ENCODE measurements around the gene ZP1. TPM values are rescaled to one million over a fixed set of nuclear protein-coding genes. Genes with fewer than 3 reads are reported as not detected.

Gene ZP1
- total RNA-seq, 1 experiment from 2014 or later, result not detected

GRCh38 chr11:60921777-60922335 is 54.5 kb downstream of the ZP1 start:
- H3K4me3 Mint-ChIP-seq (ENCODE audit: unreplicated experiment), result no peak overlapping the region
- peaks cover 29% of the 10 kb centered on the region for H3K36me3 Mint-ChIP-seq (ENCODE audit: insufficient read depth, unreplicated experiment)
- no peaks in the 10 kb centered on the region for H3K9me3 Mint-ChIP-seq (ENCODE audit: unreplicated experiment)
- Histone ChIP-seq H3K9me3 (no peaks in the 10 kb centered on the region), H3K4me3 (ENCODE audit: low read depth, low read length) (no peak overlapping the region), H3K4me1 (peaks cover 28% of the 10 kb centered on the region), H3K36me3 (ENCODE audit: control insufficient read depth, insufficient read depth, low read length) (no peaks in the 10 kb centered on the region), H3K27me3 (replicated peaks; ENCODE audit: control insufficient read depth, insufficient read depth, low read length) (no peaks in the 10 kb centered on the region)
- ChIA-PET POLR2A (no interaction called here), CTCF (interaction anchor here (0.5 kb wide), 2 partner anchors 135 to 1097 kb away, joined by 3 to 4 read pairs; no protein-coding TSS in a partner anchor)
- no peak for TF ChIP-seq CTCF (IDR thresholded peaks at IDR 0.05; ENCODE audit: insufficient read depth in 1 of 2, low read depth in 1 of 2, low read length in 1 of 2, severe bottlenecking in 1 of 2, unreplicated experiment in 1 of 2)
- H3K27ac Mint-ChIP-seq (ENCODE audit: unreplicated experiment), result no peak overlapping the region
- intact Hi-C loops (cut with micrococcal nuclease; ENCODE audit: unreplicated experiment), result no loop called here
- no peak for DNase-seq
- no peaks in the 10 kb centered on the region for H3K27me3 Mint-ChIP-seq (ENCODE audit: insufficient read depth, unreplicated experiment)
- no TSS peak for BruUV-seq (replicated peaks)
- H3K4me1 Mint-ChIP-seq (ENCODE audit: low read depth, unreplicated experiment), result peaks cover 13% of the 10 kb centered on the region

- H3K27ac Mint-ChIP-seq (ENCODE audit: unreplicated experiment), result no peak overlapping the region
- Histone ChIP-seq H3K4me1 (peaks cover 26% of the 10 kb centered on the region), H3K9me3 (no peaks in the 10 kb centered on the region), H3K27me3 (replicated peaks; ENCODE audit: control insufficient read depth, insufficient read depth, low read length) (no peaks in the 10 kb centered on the region), H3K4me3 (ENCODE audit: low read depth, low read length) (no peak overlapping the region), H3K36me3 (ENCODE audit: control insufficient read depth, insufficient read depth, low read length) (no peaks in the 10 kb centered on the region)
- no TSS peak for BruUV-seq (replicated peaks)
- POLR2A ChIA-PET, result no interaction called here
- CTCF ChIA-PET, result no interaction called here
- H3K9me3 Mint-ChIP-seq (ENCODE audit: unreplicated experiment), result no peaks in the 10 kb centered on the region
- peaks cover 13% of the 10 kb centered on the region for H3K4me1 Mint-ChIP-seq (ENCODE audit: low read depth, unreplicated experiment)
- no peak for TF ChIP-seq CTCF (IDR thresholded peaks at IDR 0.05; ENCODE audit: insufficient read depth in 1 of 2, low read depth in 1 of 2, low read length in 1 of 2, severe bottlenecking in 1 of 2, unreplicated experiment in 1 of 2)
- H3K36me3 Mint-ChIP-seq (ENCODE audit: insufficient read depth, unreplicated experiment), result peaks cover 29% of the 10 kb centered on the region
- intact Hi-C loops (cut with micrococcal nuclease; ENCODE audit: unreplicated experiment), result no loop called here
- no peak overlapping the region for H3K4me3 Mint-ChIP-seq (ENCODE audit: unreplicated experiment)
- no peaks in the 10 kb centered on the region for H3K27me3 Mint-ChIP-seq (ENCODE audit: insufficient read depth, unreplicated experiment)
- DNase-seq, result peak in 1 of 2 experiments; percentile 28
Measured at GRCh38 chr11:60922906-60923305, 55.6 kb downstream of the ZP1 start.

GRCh38 chr11:60923326-60923725 is 56.0 kb downstream of the ZP1 start:
- no peak overlapping the region for H3K4me3 ChIP-seq (ENCODE audit: low read depth, low read length)
- no peaks in the 10 kb centered on the region for H3K9me3 Mint-ChIP-seq (ENCODE audit: unreplicated experiment)
- intact Hi-C loops (cut with micrococcal nuclease; ENCODE audit: unreplicated experiment), result no loop called here
- H3K27me3 ChIP-seq (replicated peaks; ENCODE audit: control insufficient read depth, insufficient read depth, low read length), result no peaks in the 10 kb centered on the region
- H3K9me3 ChIP-seq, result no peaks in the 10 kb centered on the region
- peaks cover 22% of the 10 kb centered on the region for H3K4me1 ChIP-seq
- POLR2A ChIA-PET, result no interaction called here
- no peak overlapping the region for H3K27ac Mint-ChIP-seq (ENCODE audit: unreplicated experiment)
- H3K4me3 Mint-ChIP-seq (ENCODE audit: unreplicated experiment), result peak overlapping the region; percentile 90
- H3K4me1 Mint-ChIP-seq (ENCODE audit: low read depth, unreplicated experiment), result peaks cover 13% of the 10 kb centered on the region
- TF ChIP-seq CTCF (IDR thresholded peaks at IDR 0.05; ENCODE audit: insufficient read depth in 1 of 2, low read depth in 1 of 2, low read length in 1 of 2, severe bottlenecking in 1 of 2, unreplicated experiment in 1 of 2), result no peak
- no peaks in the 10 kb centered on the region for H3K27me3 Mint-ChIP-seq (ENCODE audit: insufficient read depth, unreplicated experiment)
- BruUV-seq (replicated peaks), result no TSS peak
- no peaks in the 10 kb centered on the region for H3K36me3 ChIP-seq (ENCODE audit: control insufficient read depth, insufficient read depth, low read length)
- peak in 1 of 2 experiments; percentile 17 for DNase-seq
- peaks cover 29% of the 10 kb centered on the region for H3K36me3 Mint-ChIP-seq (ENCODE audit: insufficient read depth, unreplicated experiment)
- CTCF ChIA-PET, result interaction anchor here (1.1 kb wide), 1 partner anchor 248 kb away, joined by 3 read pairs; no protein-coding TSS in a partner anchor
